ENCODE results near the gene MON2.

Gene MON2

GRCh38 chr12:62603061-62603810, 136.6 kb downstream of the MON2 start:
- DNase-seq (ENCODE audit: insufficient read length, low spot score) (peak; percentile 49), FAIRE-seq (no peak)

DNA sequence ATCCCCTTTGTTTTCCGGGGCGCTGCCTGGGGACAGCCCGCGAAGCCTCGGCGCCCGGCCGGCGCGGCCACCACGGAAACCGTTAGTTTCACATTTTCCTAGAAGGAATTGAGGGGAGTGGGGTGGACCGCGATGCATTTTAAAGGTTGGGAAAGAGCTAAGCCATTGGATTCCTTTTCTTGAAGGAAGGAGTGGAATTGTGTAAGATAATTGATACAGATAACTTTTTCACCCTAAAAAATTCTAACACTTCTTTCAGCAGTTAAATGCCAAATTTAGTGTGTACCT, 137.1 kb downstream of the MON2 start:
- FAIRE-seq, result no peak

DNA sequence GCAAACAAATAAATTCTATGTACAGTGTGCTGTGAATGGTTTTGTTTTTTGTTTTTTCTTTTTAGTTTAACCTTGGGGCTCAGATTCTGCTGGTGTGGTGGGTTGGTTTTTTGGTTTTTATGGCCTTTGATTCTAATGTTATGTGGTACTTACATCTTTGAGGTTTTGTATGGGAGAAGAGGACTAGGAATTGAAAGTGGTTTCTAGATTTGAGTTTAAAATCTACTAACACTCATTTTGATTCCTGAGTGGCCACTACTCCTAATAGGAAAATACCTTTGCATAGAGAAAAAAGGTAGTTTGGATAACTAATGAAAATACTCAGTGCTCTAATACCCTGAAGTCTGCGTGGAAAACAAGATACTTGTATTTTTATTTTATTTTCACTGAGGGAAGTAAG, 137.7 kb downstream of the MON2 start:
- FAIRE-seq, result no peak
- no peak for DNase-seq (ENCODE audit: insufficient read length, low spot score)

More for the DNA sequence above, 137.1 kb downstream of the MON2 start:
- DNase-seq (ENCODE audit: insufficient read length, low spot score), result no peak

DNA sequence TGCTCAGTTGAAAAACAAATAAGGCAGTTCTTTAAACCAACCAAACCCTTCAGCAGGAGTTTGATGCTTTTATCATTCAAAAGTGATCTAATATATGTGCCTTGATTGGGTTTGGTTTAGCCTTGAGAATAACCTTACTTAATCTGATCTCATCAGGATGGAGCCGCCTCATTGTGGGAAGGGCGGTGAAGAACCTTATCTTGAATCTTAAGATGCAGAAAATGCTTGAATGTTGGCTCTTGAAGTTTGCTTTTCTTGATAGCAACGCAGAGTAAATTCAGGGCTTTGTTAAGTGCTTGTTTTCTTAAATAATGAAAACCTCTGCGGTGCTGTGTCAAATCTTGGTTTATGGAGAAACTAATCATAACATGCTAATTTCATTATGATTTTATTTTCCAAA, 138.2 kb downstream of the MON2 start:
- no peak for DNase-seq (ENCODE audit: insufficient read length, low spot score)
- no peak for FAIRE-seq

DNA sequence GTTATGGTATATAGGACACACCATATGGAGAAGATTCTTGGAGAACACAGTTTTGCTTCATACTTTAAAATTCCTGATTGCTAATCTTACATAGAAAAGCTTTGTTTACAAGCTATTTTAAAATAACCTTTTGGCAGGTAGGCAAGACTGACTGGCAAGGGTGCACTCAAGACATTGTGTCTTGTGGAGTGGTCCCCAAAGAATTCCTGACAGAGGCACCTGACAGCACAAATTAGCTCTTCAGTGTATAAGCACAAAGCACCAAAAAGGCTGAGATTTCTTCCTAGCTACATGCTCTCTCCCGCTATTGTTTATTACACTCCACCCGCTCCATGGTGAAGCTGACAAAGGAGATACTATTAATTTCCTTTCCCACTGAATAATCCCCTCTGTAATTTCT, 139.4 kb downstream of the MON2 start:
- DNase-seq (ENCODE audit: insufficient read length, low spot score), result no peak
- FAIRE-seq, result no peak

- DNase-seq (ENCODE audit: insufficient read length, low spot score), result no peak
- FAIRE-seq, result no peak
These were observed 140.0 kb downstream of the MON2 start for GRCh38 chr12:62606654-62607053.

GRCh38 chr12:62613081-62613480, 146.5 kb downstream of the MON2 start:
- no peak for FAIRE-seq
- no peak for DNase-seq (ENCODE audit: insufficient read length, low spot score)

DNA sequence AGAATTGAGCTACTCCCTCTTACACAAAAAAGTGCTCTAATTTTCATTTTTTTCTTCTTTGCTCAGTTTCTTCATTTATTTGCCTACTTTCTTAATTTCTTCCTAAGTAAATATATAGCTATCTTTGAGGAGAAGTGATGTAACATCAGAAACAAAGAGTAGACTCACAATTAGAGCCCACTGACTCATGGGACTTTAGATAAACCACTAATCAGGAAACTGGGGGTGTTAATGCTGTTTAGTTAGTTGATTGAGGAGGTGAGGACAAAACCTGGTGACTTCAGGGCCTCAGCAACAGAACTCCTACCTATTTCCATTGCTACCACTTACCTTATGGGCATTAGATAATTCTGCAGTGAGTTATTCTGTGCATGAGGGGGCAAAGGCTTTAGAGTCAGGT, 151.7 kb downstream of the MON2 start:
- peak; percentile 37 for FAIRE-seq
- DNase-seq (ENCODE audit: insufficient read length, low spot score), result no peak

GRCh38 chr12:62618930-62619329, 152.3 kb downstream of the MON2 start:
- no peak for FAIRE-seq
- no peak for DNase-seq (ENCODE audit: insufficient read length, low spot score)

DNA sequence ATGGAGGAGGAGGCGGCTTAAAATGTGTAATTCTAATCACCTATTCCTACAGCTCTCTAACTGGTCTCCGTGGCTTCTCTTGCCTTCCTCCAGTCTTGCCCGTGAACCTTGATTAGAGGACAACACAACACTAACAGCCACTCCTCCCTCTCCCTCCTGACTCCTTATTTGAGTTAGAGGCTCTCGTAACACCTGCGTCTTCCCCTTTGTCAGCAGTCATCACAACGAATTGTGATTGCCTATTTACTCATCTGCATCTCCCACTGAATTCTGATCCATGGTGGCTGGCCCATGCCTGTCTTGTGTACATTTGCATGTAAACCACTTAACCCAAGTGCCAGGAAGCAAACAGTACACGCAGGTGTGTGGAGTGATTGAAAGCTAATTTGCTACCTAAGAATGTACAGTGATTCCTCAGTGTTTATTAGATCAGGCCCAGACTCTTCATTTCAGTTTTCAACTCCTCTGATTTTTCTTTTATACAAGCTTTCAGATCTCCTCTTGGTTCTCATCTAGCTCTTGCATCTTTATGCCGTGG, 154.5 kb downstream of the MON2 start:
- FAIRE-seq (no peak), DNase-seq (ENCODE audit: insufficient read length, low spot score) (no peak)

- DNase-seq (ENCODE audit: insufficient read length, low spot score) (no peak), FAIRE-seq (no peak)
These were observed 155.6 kb downstream of the MON2 start for GRCh38 chr12:62622177-62622576.

DNA sequence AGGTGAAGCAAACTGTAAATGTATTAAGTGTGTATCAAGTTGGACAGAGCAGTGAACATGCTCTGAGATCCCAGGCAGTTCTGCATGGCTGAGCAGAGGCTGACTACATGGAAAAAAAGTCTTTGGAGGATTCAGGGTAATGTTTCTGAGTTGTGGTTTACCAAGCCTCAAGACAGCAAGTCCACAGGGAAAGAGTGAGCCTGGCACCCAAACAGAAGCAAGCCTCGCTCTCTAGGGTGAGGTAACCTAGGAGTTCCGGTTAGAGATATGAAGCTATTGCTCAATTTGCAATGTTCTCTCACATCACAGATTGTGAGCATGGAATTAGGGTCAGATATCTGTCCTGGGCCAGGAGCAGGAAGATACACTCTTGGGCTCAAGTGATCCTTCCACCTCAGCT, 158.6 kb downstream of the MON2 start:
- DNase-seq (ENCODE audit: insufficient read length, low spot score) (no peak), FAIRE-seq (no peak)

- FAIRE-seq (no peak), DNase-seq (ENCODE audit: insufficient read length, low spot score) (no peak)
These were observed 160.6 kb downstream of the MON2 start for GRCh38 chr12:62627181-62627580.

DNA sequence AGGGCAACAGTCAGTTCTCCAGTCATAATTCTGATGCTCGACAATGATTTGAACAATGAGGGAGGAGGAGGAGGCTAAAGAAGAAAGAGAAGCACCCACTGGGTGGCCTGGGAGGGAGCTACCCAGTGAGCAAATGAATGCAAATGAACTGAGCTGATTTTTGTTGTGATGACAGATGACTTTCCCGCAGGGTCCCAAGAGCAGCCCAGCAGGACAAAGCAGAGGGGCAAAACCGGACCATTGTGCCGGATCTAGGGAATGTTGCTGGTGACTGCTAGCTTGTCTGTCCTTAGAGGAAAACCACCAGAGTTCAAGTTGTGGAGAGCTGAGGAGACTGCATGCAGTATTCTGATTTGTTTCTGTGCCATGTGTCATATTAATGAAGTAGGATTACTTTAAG, 162.8 kb downstream of the MON2 start:
- DNase-seq (ENCODE audit: insufficient read length, low spot score) (no peak), FAIRE-seq (no peak)

GRCh38 chr12:62629971-62630739, 163.5 kb downstream of the MON2 start:
- FAIRE-seq, result no peak
- no peak for DNase-seq (ENCODE audit: insufficient read length, low spot score)

GRCh38 chr12:62631471-62632410, 165.1 kb downstream of the MON2 start:
- FAIRE-seq, result peak; percentile 45
- peak; percentile 40 for DNase-seq (ENCODE audit: insufficient read length, low spot score)

- peak; percentile 37 for FAIRE-seq
- DNase-seq (ENCODE audit: insufficient read length, low spot score), result peak; percentile 22
These were observed 165.8 kb downstream of the MON2 start for GRCh38 chr12:62632411-62632918.

DNA sequence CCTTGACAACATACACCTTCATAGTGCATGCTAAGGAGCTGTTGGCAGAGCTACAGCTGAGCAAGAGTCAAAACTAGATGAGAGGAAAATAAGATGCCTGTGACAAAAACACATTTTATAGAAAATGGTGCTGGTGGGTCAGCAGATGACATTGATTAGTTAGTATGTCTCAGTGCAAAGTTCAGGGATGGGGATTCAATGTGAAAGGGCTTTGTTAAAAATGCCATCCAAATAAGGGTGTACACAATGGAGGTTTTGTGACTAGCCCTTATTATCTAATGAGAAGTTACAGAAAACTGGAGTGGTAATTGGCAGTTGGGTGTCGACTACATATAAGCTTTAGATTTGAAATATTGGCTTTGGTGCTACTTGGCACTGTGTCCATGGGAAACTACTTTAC, 169.0 kb downstream of the MON2 start:
- DNase-seq (ENCODE audit: insufficient read length, low spot score) (no peak), FAIRE-seq (no peak)

DNA sequence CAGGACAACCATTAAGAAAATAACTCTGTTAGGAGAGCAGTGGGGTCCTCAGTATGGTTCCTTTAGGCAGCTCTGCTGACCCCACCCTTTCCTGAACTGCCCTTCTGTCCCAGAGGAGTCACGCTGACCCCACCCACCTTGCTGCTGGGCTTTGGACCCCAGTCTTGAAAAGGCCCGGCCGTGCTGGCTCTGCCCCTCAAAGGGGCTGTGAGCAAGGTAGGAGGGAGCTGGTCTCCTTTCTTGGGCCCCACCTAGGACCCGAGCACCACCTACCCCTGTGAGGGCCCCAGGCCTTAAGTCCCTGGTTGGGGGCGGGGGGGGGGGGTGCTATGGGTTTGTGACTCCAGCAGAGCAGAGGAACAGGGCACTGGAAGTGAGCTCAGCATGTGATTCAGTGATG, 171.1 kb downstream of the MON2 start:
- FAIRE-seq (no peak), DNase-seq (ENCODE audit: insufficient read length, low spot score) (no peak)

GRCh38 chr12:62640910-62641448, 174.4 kb downstream of the MON2 start:
- FAIRE-seq (no peak), DNase-seq (ENCODE audit: insufficient read length, low spot score) (peak; percentile 21)

DNA sequence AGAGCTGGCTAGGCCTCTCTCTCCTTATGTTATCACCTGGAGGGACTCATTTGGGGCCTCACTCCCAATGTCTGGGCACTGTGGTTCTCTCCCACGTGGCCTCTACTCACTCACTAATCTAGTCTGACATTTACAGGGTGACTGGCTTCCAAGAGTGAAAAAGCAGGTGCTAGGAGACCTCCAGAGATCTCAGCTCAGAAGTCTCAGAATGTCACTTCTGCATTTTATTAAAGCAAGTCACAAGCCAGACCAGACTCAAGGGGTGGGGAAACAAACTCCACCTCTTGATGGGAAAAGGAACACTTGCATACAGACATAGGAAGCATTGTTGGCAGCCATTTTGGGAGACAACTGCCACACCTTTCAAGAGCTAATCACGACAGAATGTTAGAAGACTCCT, 175.9 kb downstream of the MON2 start:
- no peak for DNase-seq (ENCODE audit: insufficient read length, low spot score)
- FAIRE-seq, result no peak
